HCT116 (cell line): ENCODE results near the gene TRMT11. TPM values are rescaled to one million over a fixed set of nuclear protein-coding genes. Genes with fewer than 3 reads are reported as not detected.

Experiments used
- ATAC-seq: fragments of 200-7000 bp; cut with Tn5 transposase; 2 replicates; pipeline ENCODE4 v1.9.1; 2020; ENCODE audit warnings: mild to moderate bottlenecking, moderate library complexity
- BruUV-seq: library from RNA; stranded (reverse); fragments of 400-500 nt; replicated peaks from 2 replicates; lab custom pipeline; 2021; lab: Mats Ljungman, UMichigan
- CTCF ChIA-PET: fragments of 300-600 bp; sonication (Branson Sonifier 250); formaldehyde crosslinking; loops from one replicate; lab custom pipeline; 2021; ENCODE audit warnings: antibody characterized with exemption; lab: Charles Lee
- POLR2A ChIA-PET: fragments of 300-600, 350-600 bp; sonication (Branson Sonifier 250); formaldehyde crosslinking; loops from one replicate; lab custom pipeline; 2021; ENCODE audit warnings: antibody characterized with exemption; lab: Charles Lee
- RAD21 ChIA-PET, 2 experiments: fragments of 300-600 bp; sonication (Branson Sonifier 250); formaldehyde crosslinking; loops; one replicate each; lab custom pipeline; 2023; ENCODE audit warnings: low total read pairs in 2 of 2; ENCODE audit not compliant: uncharacterized antibody in 2 of 2, unreplicated experiment in 2 of 2, low non-redundant PET in 1 of 2; lab: Charles Lee
- DNase-seq: peaks from one replicate; pipeline ENCODE4 v3.0.0-alpha.2; 2010; ENCODE audit warnings: low read depth, low spot score
- H2AFZ ChIP-seq: fragments of 200-600 bp; shearing (Covaris generic), sonication (generic); 2 replicates; pipeline ENCODE4 v1.6.1; 2017; ENCODE audit warnings: low read depth, mixed run types, mixed read lengths, antibody characterized with exemption, low read length; ENCODE audit not compliant: poor library complexity, severe bottlenecking
- H3K27ac ChIP-seq: 2 replicates; pipeline ENCODE4 v1.5.1; 2012; ENCODE audit warnings: low read depth, low read length
- H3K27me3 ChIP-seq: fragments of 200-600 bp; sonication (generic); 2 replicates; pipeline ENCODE4 v1.6.1; 2016; ENCODE audit warnings: mixed run types, low read length, mixed read lengths; ENCODE audit not compliant: insufficient read depth
- H3K36me3 ChIP-seq, 2 experiments: fragments of 200-500 bp in 1 of 2; fragments of 200-600 bp in 1 of 2; sonication (Bioruptor generic) in 1 of 2; sonication (generic) in 1 of 2; 2 replicates each; pipeline versions ENCODE4 v1.5.1 to v1.6.1; 2014 to 2016; ENCODE audit warnings: low read length in 2 of 2, inconsistent platforms in 1 of 2, mixed read lengths in 1 of 2, mixed run types in 1 of 2; ENCODE audit not compliant: insufficient read depth in 2 of 2, control insufficient read depth in 1 of 2
- H3K4me1 ChIP-seq, 2 experiments: fragments of 200-600 bp in 1 of 2; sonication (generic) in 1 of 2; 2 replicates each; pipeline versions ENCODE4 v1.5.1 to v1.6.1; 2012 to 2017; ENCODE audit warnings: low read length in 2 of 2, inconsistent platforms in 1 of 2, mild to moderate bottlenecking in 1 of 2, mixed read lengths in 1 of 2, mixed run types in 1 of 2, moderate library complexity in 1 of 2; ENCODE audit not compliant: insufficient read depth in 2 of 2, control insufficient read depth in 1 of 2
- H3K4me2 ChIP-seq: fragments of 200-600 bp; sonication (generic); 2 replicates; pipeline ENCODE4 v1.6.1; 2017; ENCODE audit warnings: mixed run types, low read length, mixed read lengths
- H3K4me3 ChIP-seq, 2 experiments: fragments of 200-600 bp in 1 of 2; sonication (generic) in 1 of 2; replicated peaks in 1 of 2; 2 replicates each; pipeline ENCODE4 v1.5.1; 2011 to 2016; ENCODE audit warnings: low read length in 2 of 2, control low read depth in 1 of 2, low read depth in 1 of 2, mild to moderate bottlenecking in 1 of 2, mixed read lengths in 1 of 2, mixed run types in 1 of 2
- H3K79me2 ChIP-seq: fragments of 200-600 bp; sonication (generic); 2 replicates; pipeline ENCODE4 v1.6.1; 2017; ENCODE audit warnings: mild to moderate bottlenecking, mixed run types, low read length, moderate library complexity, mixed read lengths; ENCODE audit not compliant: insufficient read depth
- H3K9ac ChIP-seq: fragments of 200-600 bp; sonication (generic); 2 replicates; pipeline ENCODE4 v1.6.1; 2016; ENCODE audit warnings: low read length, mixed read lengths
- H3K9me2 ChIP-seq: fragments of 200-600 bp; sonication (generic), shearing (Covaris generic); 2 replicates; pipeline ENCODE4 v1.6.1; 2017; ENCODE audit warnings: mixed run types, mild to moderate bottlenecking, moderate library complexity; ENCODE audit not compliant: insufficient read depth
- H3K9me3 ChIP-seq, 2 experiments: fragments of 200-500 bp in 1 of 2; fragments of 200-600 bp in 1 of 2; sonication (Bioruptor generic) in 1 of 2; sonication (generic) in 1 of 2; 2 replicates each; pipeline ENCODE4 v1.6.1; 2014 to 2017; ENCODE audit warnings: low read length in 2 of 2, mixed read lengths in 2 of 2, inconsistent platforms in 1 of 2, low read depth in 1 of 2, mild to moderate bottlenecking in 1 of 2, mixed run types in 1 of 2, moderate library complexity in 1 of 2; ENCODE audit not compliant: control insufficient read depth in 1 of 2, insufficient read depth in 1 of 2
- H4K20me1 ChIP-seq: fragments of 200-600 bp; sonication (generic), shearing (Covaris generic); 2 replicates; pipeline ENCODE4 v1.6.1; 2017; ENCODE audit warnings: mixed run types, mild to moderate bottlenecking, moderate library complexity; ENCODE audit not compliant: insufficient read depth
- JUND ChIP-seq: IDR thresholded peaks from 2 replicates; pipeline ENCODE4 v1.6.1; 2012
- POLR2AphosphoS5 ChIP-seq: IDR thresholded peaks from 2 replicates; pipeline ENCODE4 v1.6.1; 2011; ENCODE audit warnings: mild to moderate bottlenecking, low read depth, low read length, moderate library complexity
- RAD21 ChIP-seq: IDR thresholded peaks from 2 replicates; pipeline ENCODE4 v1.6.1; 2012; ENCODE audit warnings: low read depth, mild to moderate bottlenecking
- SIN3A ChIP-seq: IDR thresholded peaks from 2 replicates; pipeline ENCODE4 v1.6.1; 2012; ENCODE audit warnings: low read depth
- SRF ChIP-seq: IDR thresholded peaks from 2 replicates; pipeline ENCODE4 v1.6.1; 2012; ENCODE audit warnings: low read depth
- TCF7L2 ChIP-seq: IDR thresholded peaks from 2 replicates; pipeline ENCODE4 v1.7.0; 2011; ENCODE audit warnings: borderline replicate concordance, inconsistent platforms; ENCODE audit not compliant: insufficient read depth, insufficient read length; ENCODE audit errors: extremely low read depth
- YY1 ChIP-seq: IDR thresholded peaks from 2 replicates; pipeline ENCODE4 v1.6.1; 2011; ENCODE audit warnings: low read length, low read depth, moderate library complexity, mild to moderate bottlenecking; ENCODE audit not compliant: insufficient replicate concordance; ENCODE audit errors: extremely low read depth
- ZFX ChIP-seq: fragments of 450-650 bp; IDR thresholded peaks from 2 replicates; pipeline ENCODE4 v1.6.1; 2017
- intact Hi-C: fragments of 100-400 bp; cut with micrococcal nuclease; formaldehyde crosslinking; loops from 2 replicates; pipeline ENCODE4 v1.10.0; 2022
- total RNA-seq: library from RNA; stranded (reverse); gene quantifications from one replicate; pipeline ENCODE4 v1.2.1, GENCODE V29; 2021; ENCODE audit not compliant: unreplicated experiment
- TF ChIP-seq, protein P1 (sequence below), 3 experiments: fragments of 200-600 bp in 1 of 3; sonication (generic) in 1 of 3; IDR thresholded peaks in 2 of 3; conservative IDR thresholded peaks in 1 of 3; 2 replicates each; pipeline ENCODE4 v1.5.1; 2012 to 2017; ENCODE audit warnings: low read depth in 2 of 3, low read length in 2 of 3, antibody characterized with exemption in 1 of 3, borderline replicate concordance in 1 of 3, control low read depth in 1 of 3, mild to moderate bottlenecking in 1 of 3, mixed read lengths in 1 of 3, mixed run types in 1 of 3, moderate library complexity in 1 of 3; ENCODE audit not compliant: insufficient read depth in 1 of 3

The TRMT11 gene
- total RNA-seq, 1 experiment from 2014 or later, result 41.8 TPM

DNA sequence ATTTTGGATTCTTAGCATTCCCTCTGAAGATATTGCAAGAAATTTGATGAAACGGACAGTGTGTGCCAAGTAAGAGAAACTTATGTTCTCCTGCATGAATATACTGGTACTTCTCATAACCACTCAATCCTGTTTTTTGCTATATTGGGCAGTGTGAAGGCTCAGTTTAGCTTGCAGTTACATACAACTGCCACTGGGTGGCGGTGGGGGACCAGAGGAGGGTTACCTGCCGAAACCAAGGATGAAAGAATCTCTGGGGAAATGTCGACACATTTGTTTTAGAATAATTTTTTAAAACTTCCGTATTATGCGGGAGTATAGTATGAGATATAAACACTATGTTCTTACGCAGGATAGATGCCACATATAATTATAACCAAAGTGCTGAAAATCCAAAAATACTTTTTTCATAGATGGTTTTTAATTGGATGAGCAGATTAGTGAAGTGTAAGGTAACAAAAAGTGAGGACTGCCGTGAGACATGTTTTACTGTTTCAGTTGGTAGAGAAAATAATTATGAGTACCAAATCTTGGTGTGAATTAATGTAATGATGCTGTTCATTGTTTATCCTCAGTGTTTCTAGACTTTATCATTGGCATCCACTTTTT, 9.7 kb downstream of the TRMT11 start:
- DNase-seq (peak; percentile 41), ATAC-seq (peak; percentile 98)
- no peak for TF ChIP-seq ZFX
- no peak for TF ChIP-seq SIN3A
- 0 out of 2 replicates have a peak, but pooled peaks have one; percentile 29 for TF ChIP-seq SRF
- TF ChIP-seq, protein P1, sequence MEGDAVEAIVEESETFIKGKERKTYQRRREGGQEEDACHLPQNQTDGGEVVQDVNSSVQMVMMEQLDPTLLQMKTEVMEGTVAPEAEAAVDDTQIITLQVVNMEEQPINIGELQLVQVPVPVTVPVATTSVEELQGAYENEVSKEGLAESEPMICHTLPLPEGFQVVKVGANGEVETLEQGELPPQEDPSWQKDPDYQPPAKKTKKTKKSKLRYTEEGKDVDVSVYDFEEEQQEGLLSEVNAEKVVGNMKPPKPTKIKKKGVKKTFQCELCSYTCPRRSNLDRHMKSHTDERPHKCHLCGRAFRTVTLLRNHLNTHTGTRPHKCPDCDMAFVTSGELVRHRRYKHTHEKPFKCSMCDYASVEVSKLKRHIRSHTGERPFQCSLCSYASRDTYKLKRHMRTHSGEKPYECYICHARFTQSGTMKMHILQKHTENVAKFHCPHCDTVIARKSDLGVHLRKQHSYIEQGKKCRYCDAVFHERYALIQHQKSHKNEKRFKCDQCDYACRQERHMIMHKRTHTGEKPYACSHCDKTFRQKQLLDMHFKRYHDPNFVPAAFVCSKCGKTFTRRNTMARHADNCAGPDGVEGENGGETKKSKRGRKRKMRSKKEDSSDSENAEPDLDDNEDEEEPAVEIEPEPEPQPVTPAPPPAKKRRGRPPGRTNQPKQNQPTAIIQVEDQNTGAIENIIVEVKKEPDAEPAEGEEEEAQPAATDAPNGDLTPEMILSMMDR (IDR thresholded peaks at IDR 0.05 in 2 of 3, conservative IDR thresholded peaks at IDR 0.05 in 1 of 3; ENCODE audit: borderline replicate concordance in 1 of 3, insufficient read depth in 1 of 3, low read depth in 2 of 3, low read length in 2 of 3), result peak; percentile 67 to 97 (median 95)
- TF ChIP-seq POLR2AphosphoS5, result no peak
- no peak for TF ChIP-seq YY1
- TF ChIP-seq JUND, result no peak
- no peak for TF ChIP-seq TCF7L2
- peak; percentile 83 for TF ChIP-seq RAD21
- H3K27me3 ChIP-seq, result no peaks in the 10 kb centered on the region
- no peaks in the 10 kb centered on the region for H3K9me2 ChIP-seq
- H2AFZ ChIP-seq, result no peak overlapping the region
- ChIA-PET POLR2A (interaction anchor here (1.2 kb wide), 1 partner anchor 10 kb away, joined by 7 read pairs; the partner anchor contains the start of gene TRMT11), RAD21 (no interaction called here), CTCF (interaction anchor here (0.8 to 2.1 kb wide), 5 partner anchors 10 to 661 kb away, joined by 3 to 10 read pairs (median 6); partner anchors contain the start of gene TRMT11)
- intact Hi-C loops, result loop anchor here (1.0 to 10.0 kb wide), 5 partner anchors 175 to 1125 kb away; partner anchors contain the start of gene CENPW
- peaks cover 0 to 3% of the 10 kb centered on the region in 2 experiments; a peak in 1 of 4 replicates for H3K4me1 ChIP-seq
- no peak overlapping the region; the same call in 1 of the 2 replicates for H3K4me2 ChIP-seq
- no peak overlapping the region for H3K9ac ChIP-seq
- H4K20me1 ChIP-seq, result peaks cover 31% of the 10 kb centered on the region
- H3K27ac ChIP-seq, result no peak overlapping the region
- H3K36me3 ChIP-seq, result peaks cover 14 to 35% of the 10 kb centered on the region in 2 experiments
- no TSS peak for BruUV-seq
- H3K4me3 ChIP-seq, result no peak overlapping the region
- no peaks in the 10 kb centered on the region for H3K9me3 ChIP-seq
- peaks cover 89% of the 10 kb centered on the region for H3K79me2 ChIP-seq
